WTC11 (cell line): Measurements from ENCODE around the gene NINJ2.

Experiments used
- ATF3 ChIP-seq: sonication (generic); formaldehyde crosslinking; conservative IDR thresholded peaks from 2 replicates; pipeline ENCODE4 v1.8.1; 2022; ENCODE audit warnings: mild to moderate bottlenecking, missing genetic modification reagents
- CBFB ChIP-seq: sonication (generic); formaldehyde crosslinking; IDR thresholded peaks from 2 replicates; pipeline ENCODE4 v1.8.1; 2022; ENCODE audit warnings: mild to moderate bottlenecking, low read depth, missing genetic modification reagents
- CTCF ChIP-seq: fragments of 200-600 bp; IDR thresholded peaks from 2 replicates; pipeline ENCODE4 v1.8.0; 2022; ENCODE audit warnings: antibody characterized with exemption
- EMX1 ChIP-seq: fragments of 250-450 bp; sonication (Bioruptor Pico); IDR thresholded peaks from 2 replicates; pipeline ENCODE4 v1.8.0; 2021; ENCODE audit warnings: mild to moderate bottlenecking
- GABPB1 ChIP-seq: sonication (generic); formaldehyde crosslinking; IDR thresholded peaks from 2 replicates; pipeline ENCODE4 v1.8.1; 2023; ENCODE audit warnings: mild to moderate bottlenecking, missing genetic modification reagents
- TEAD4 ChIP-seq: sonication (generic); formaldehyde crosslinking; IDR thresholded peaks from 2 replicates; pipeline ENCODE4 v1.8.0; 2022; ENCODE audit warnings: mild to moderate bottlenecking, missing genetic modification reagents
- USF1 ChIP-seq: sonication (generic); formaldehyde crosslinking; IDR thresholded peaks from 2 replicates; pipeline ENCODE4 v1.8.0; 2022; ENCODE audit warnings: mild to moderate bottlenecking, missing genetic modification reagents

- TF ChIP-seq CTCF = no peak
- TF ChIP-seq USF1 (CRISPR knock-in tag) = no peak
- no peak for TF ChIP-seq EMX1 (CRISPR knock-in tag)
- TF ChIP-seq ATF3 = no peak
- no peak for TF ChIP-seq CBFB (CRISPR knock-in tag)
- TF ChIP-seq GABPB1 (CRISPR knock-in tag) = no peak
- no peak for TF ChIP-seq TEAD4
Observed at GRCh38 chr12:602700-603068, 60.6 kb downstream of the NINJ2 start.
